ENCODE results near the gene RNF10. TPM values are rescaled to one million over a fixed set of nuclear protein-coding genes. Genes with fewer than 3 reads are reported as not detected.

The RNF10 gene
- total and polyA plus RNA-seq, 9 of the 15 experiments (the other 6 are each of a cell fraction or from before 2014, with no cell fraction given): 43.0 to 139 (median 80.1) TPM

DNA sequence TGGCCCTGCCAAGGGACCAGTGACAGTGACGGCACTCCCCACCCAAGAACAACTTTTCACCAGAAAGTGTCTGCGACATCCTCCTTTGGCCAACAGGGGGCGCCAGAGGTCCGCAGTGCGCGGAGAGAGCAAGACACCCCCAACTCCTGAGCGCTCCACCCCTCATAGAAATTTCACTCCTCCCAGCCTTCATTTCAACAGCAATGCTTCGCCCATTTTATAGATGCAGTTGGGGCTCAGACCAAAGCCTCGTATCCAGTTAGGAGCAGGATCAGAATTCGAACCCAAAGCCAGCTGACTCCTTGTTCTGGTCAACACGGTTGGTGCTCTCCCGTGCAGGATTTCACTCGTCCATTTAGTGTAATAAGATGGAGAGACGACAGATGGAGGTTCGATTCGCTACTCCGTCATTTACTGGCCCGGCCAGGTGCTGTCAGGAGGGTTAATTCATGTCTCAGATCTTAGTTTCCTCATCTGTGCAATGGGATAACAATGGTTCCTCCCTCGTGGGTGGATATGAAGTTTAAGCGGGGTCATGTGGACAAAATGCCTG is 49.4 kb downstream of the RNF10 start (continued):
- TF ChIP-seq PATZ1 (CRISPR knock-in tag; IDR thresholded peaks at IDR 0.05; ENCODE audit: borderline replicate concordance): no peak
- TF ChIP-seq TCF15 (CRISPR knock-in tag; IDR thresholded peaks at IDR 0.05): no peak
- no peak for TF ChIP-seq NFIX (CRISPR knock-in tag; IDR thresholded peaks at IDR 0.05; ENCODE audit: low read depth)
- TF ChIP-seq PKNOX1 (IDR thresholded peaks at IDR 0.05): no peak
- no peak for TF ChIP-seq TRIM25 (IDR thresholded peaks at IDR 0.05; ENCODE audit: borderline replicate concordance)
- no peak for TF ChIP-seq RCOR1 (IDR thresholded peaks at IDR 0.05; ENCODE audit: borderline replicate concordance in 1 of 2, low read depth in 2 of 2, low read length in 2 of 2)
- no peak for TF ChIP-seq SRF (CRISPR knock-in tag; IDR thresholded peaks at IDR 0.05)
- TF ChIP-seq KLF16 (IDR thresholded peaks at IDR 0.05): no peak; the same call in 1 of the 2 replicates
- TF ChIP-seq ZNF436 (CRISPR knock-in tag; IDR thresholded peaks at IDR 0.05): no peak
- TF ChIP-seq RBM17 (IDR thresholded peaks at IDR 0.05; ENCODE audit: borderline replicate concordance, low read depth, low read length): no peak
- no peak for TF ChIP-seq NFRKB (IDR thresholded peaks at IDR 0.05; ENCODE audit: low read depth)
- no peak for TF ChIP-seq HDAC6 (IDR thresholded peaks at IDR 0.05; ENCODE audit: low read depth, low read length)
- TF ChIP-seq NFATC3 (IDR thresholded peaks at IDR 0.05): no peak
- no peak for TF ChIP-seq ASH1L (IDR thresholded peaks at IDR 0.05; ENCODE audit: borderline replicate concordance, low read depth, partially characterized antibody)
- no peak for TF ChIP-seq AFF1 (IDR thresholded peaks at IDR 0.05; ENCODE audit: low read depth in 1 of 2, partially characterized antibody in 2 of 2)
- TF ChIP-seq ZNF707 (CRISPR knock-in tag; conservative IDR thresholded peaks at IDR 0.05): no peak
- TF ChIP-seq MXI1 (IDR thresholded peaks at IDR 0.05; ENCODE audit: low read depth, low read length): no peak
- no peak for TF ChIP-seq KDM2B (CRISPR knock-in tag; IDR thresholded peaks at IDR 0.05)
- TF ChIP-seq TSC22D4 (tag; IDR thresholded peaks at IDR 0.05): no peak
- TF ChIP-seq THRAP3 (IDR thresholded peaks at IDR 0.05; ENCODE audit: borderline replicate concordance): no peak

All from K562 (cell line).